NCI-H510A treated with DMSO at 0.1 percent for 48 hours (cell line): ENCODE measurements around the gene ZGPAT.
"Not testable (repeated sequence)": the region's sequence is repeated elsewhere in the genome, so short reads cannot be mapped to it uniquely, and the experiment has no call there.

Experiments
- DNase-seq: peaks from one replicate; lab custom pipeline; 2025; lab: John Stamatoyannopoulos, UW

The ZGPAT gene

GRCh38 chr20:63767456-63767855, 59.6 kb downstream of the ZGPAT start:
- no peak for DNase-seq

GRCh38 chr20:63767886-63768285, 60.0 kb downstream of the ZGPAT start:
- no peak for DNase-seq

GRCh38 chr20:63768591-63769515, 61.0 kb downstream of the ZGPAT start:
- DNase-seq = no peak

GRCh38 chr20:63769891-63770474, 62.1 kb downstream of the ZGPAT start:
- no peak for DNase-seq

GRCh38 chr20:63771046-63771707, 63.3 kb downstream of the ZGPAT start:
- DNase-seq = no peak

- DNase-seq = no peak
Measured at GRCh38 chr20:63772781-63773518, 65.1 kb downstream of the ZGPAT start.

- DNase-seq = no peak
Measured at GRCh38 chr20:63773571-63774241, 65.9 kb downstream of the ZGPAT start.

GRCh38 chr20:63774306-63774705, 66.5 kb downstream of the ZGPAT start:
- no peak for DNase-seq

- no peak for DNase-seq
Measured at GRCh38 chr20:63775096-63775978, 67.5 kb downstream of the ZGPAT start.

GRCh38 chr20:63776875-63777274, 69.0 kb downstream of the ZGPAT start:
- DNase-seq = not testable (repeated sequence)

- no peak for DNase-seq
Measured at GRCh38 chr20:63777614-63778013, 69.8 kb downstream of the ZGPAT start.

GRCh38 chr20:63778034-63778752, 70.4 kb downstream of the ZGPAT start:
- DNase-seq = no peak

- no peak for DNase-seq
Measured at GRCh38 chr20:63778857-63779256, 71.0 kb downstream of the ZGPAT start.

GRCh38 chr20:63781181-63781580, 73.3 kb downstream of the ZGPAT start:
- DNase-seq = no peak

GRCh38 chr20:63782051-63782471, 74.2 kb downstream of the ZGPAT start:
- DNase-seq = no peak

- no peak for DNase-seq
Measured at GRCh38 chr20:63782521-63782971, 74.7 kb downstream of the ZGPAT start.

- no peak for DNase-seq
Measured at GRCh38 chr20:63783970-63784369, 76.1 kb downstream of the ZGPAT start.

- no peak for DNase-seq
Measured at GRCh38 chr20:63785691-63786131, 77.9 kb downstream of the ZGPAT start.
